T-helper 1 cell treated with Interleukin-12 subunit alpha and Interleukin-12 subunit beta and Interleukin-4 antibody, amounts not matched to agents 30 ng/mL and 1 ng/mL, for 36 hours (primary cell): ENCODE results near the gene CFAP43. TPM values are rescaled to one million over a fixed set of nuclear protein-coding genes. Genes with fewer than 3 reads are reported as not detected.

Experiments
- intact Hi-C: fragments of 100-400 bp; cut with micrococcal nuclease; formaldehyde crosslinking; loops from one replicate; pipeline ENCODE4 v1.15.1; 2024
- total RNA-seq: library from RNA; stranded (reverse); gene quantifications from 2 replicates; pipeline ENCODE4 v1.2.3, GENCODE V29; 2022

The CFAP43 gene
- total RNA-seq, 1 donor from 2014 or later = not detected

- intact Hi-C loops = no loop called here
Measured at GRCh38 chr10:104100795-104101194, 131.4 kb downstream of the CFAP43 start.

GRCh38 chr10:104099941-104100340, 132.2 kb downstream of the CFAP43 start:
- intact Hi-C loops = no loop called here

- intact Hi-C loops = no loop called here
Measured at GRCh38 chr10:104099269-104099668, 132.9 kb downstream of the CFAP43 start.

- intact Hi-C loops = no loop called here
Measured at GRCh38 chr10:104098358-104098925, 133.7 kb downstream of the CFAP43 start.

- intact Hi-C loops = no loop called here
Measured at GRCh38 chr10:104096692-104097091, 135.5 kb downstream of the CFAP43 start.

- intact Hi-C loops = no loop called here
Measured at GRCh38 chr10:104092749-104093148, 139.4 kb downstream of the CFAP43 start.

- intact Hi-C loops = no loop called here
Measured at GRCh38 chr10:104090611-104091010, 141.6 kb downstream of the CFAP43 start.

- intact Hi-C loops = no loop called here
Measured at GRCh38 chr10:104089621-104090020, 142.5 kb downstream of the CFAP43 start.

GRCh38 chr10:104088239-104088638, 143.9 kb downstream of the CFAP43 start:
- intact Hi-C loops = no loop called here

GRCh38 chr10:104085801-104086400, 146.3 kb downstream of the CFAP43 start, which contains the start of gene COL17A1:
Gene COL17A1 (minus strand): TSS chr10:104085880. CDS start chr10:104080673, 5,207 bp downstream.
- intact Hi-C loops = no loop called here

- intact Hi-C loops = no loop called here
Measured at GRCh38 chr10:104084482-104085142, 147.6 kb downstream of the CFAP43 start.

- intact Hi-C loops = no loop called here
Measured at GRCh38 chr10:104081998-104082397, 150.2 kb downstream of the CFAP43 start.

- intact Hi-C loops = loop anchor here (1.0 kb wide), 2 partner anchors 192 to 367 kb away; no protein-coding TSS in a partner anchor
Measured at GRCh38 chr10:104080762-104081161, 151.4 kb downstream of the CFAP43 start.

Other genes starting within 250 kb of the CFAP43 start
- not detected in 2 replicates for gene COL17A1, start 146.5 kb downstream of the CFAP43 start, total RNA-seq
- 11.6 and 12.1 TPM in 2 replicates for gene SFR1, start 110.2 kb downstream of the CFAP43 start, total RNA-seq
- gene GSTO1, start 22.5 kb upstream of the CFAP43 start, total RNA-seq = 112 and 115 TPM in 2 replicates
- gene GSTO2, start 36.8 kb upstream of the CFAP43 start, total RNA-seq = 1.2 and 1.4 TPM in 2 replicates
- 21.2 and 21.7 TPM in 2 replicates for gene ITPRIP, start 106.1 kb upstream of the CFAP43 start, total RNA-seq
- gene CFAP58, start 121.5 kb upstream of the CFAP43 start, total RNA-seq = 0.15 and 0.34 TPM in 2 replicates